Muscle of back (tissue), 11 donors: ENCODE data around the gene BEND7. TPM values are rescaled to one million over a fixed set of nuclear protein-coding genes. Genes with fewer than 3 reads are reported as not detected.
"Not testable (repeated sequence)": the region's sequence is repeated elsewhere in the genome, so short reads cannot be mapped to it uniquely, and the experiment has no call there.

ENCODE experiments used
- DNase-seq, 3 donors: peaks; one replicate each; pipeline versions ENCODE4 v3.0.0 to v3.0.0-alpha.2; 2013
- polyA plus RNA-seq, 10 donors: library from polyadenylated mRNA; unstranded; fragments of 120-200 nt; gene quantifications; one replicate each; pipeline ENCODE4 v1.2.1, GENCODE V29; 2013; ENCODE audit not compliant: insufficient read length in 10 of 10

BEND7 gene
- polyA plus RNA-seq, 10 donors, result 5.6 to 10.6 (median 7.8) TPM

- DNase-seq, result no peak
Observed at GRCh38 chr10:13421382-13421917, 107.4 kb downstream of the BEND7 start.

- no peak for DNase-seq
Observed at GRCh38 chr10:13420532-13421307, 108.1 kb downstream of the BEND7 start.

GRCh38 chr10:13417459-13418126 is 111.2 kb downstream of the BEND7 start:
- DNase-seq, result no peak

GRCh38 chr10:13416760-13417159 is 112.1 kb downstream of the BEND7 start:
- DNase-seq, result no peak

GRCh38 chr10:13414855-13415254 is 114.0 kb downstream of the BEND7 start:
- DNase-seq, result no peak

- no peak for DNase-seq
Observed at GRCh38 chr10:13414137-13414536, 114.7 kb downstream of the BEND7 start.

GRCh38 chr10:13412894-13413293 is 115.9 kb downstream of the BEND7 start:
- no peak for DNase-seq

GRCh38 chr10:13404791-13405190 is 124.0 kb downstream of the BEND7 start:
- DNase-seq, result no peak

GRCh38 chr10:13404305-13404759 is 124.5 kb downstream of the BEND7 start:
- DNase-seq, result no peak

- DNase-seq, result not testable (repeated sequence)
Observed at GRCh38 chr10:13403426-13403825, 125.4 kb downstream of the BEND7 start.

- no peak for DNase-seq
Observed at GRCh38 chr10:13402021-13402420, 126.8 kb downstream of the BEND7 start.

GRCh38 chr10:13401142-13401541 is 127.7 kb downstream of the BEND7 start:
- no peak for DNase-seq

- DNase-seq, result no peak
Observed at GRCh38 chr10:13400196-13400965, 128.4 kb downstream of the BEND7 start.

GRCh38 chr10:13399752-13400151 is 129.1 kb downstream of the BEND7 start:
- no peak for DNase-seq

GRCh38 chr10:13399236-13399635 is 129.6 kb downstream of the BEND7 start:
- DNase-seq, result no peak

GRCh38 chr10:13397052-13397451 is 131.8 kb downstream of the BEND7 start:
- DNase-seq, result no peak

- no peak for DNase-seq
Observed at GRCh38 chr10:13396369-13396768, 132.4 kb downstream of the BEND7 start.

- no peak for DNase-seq
Observed at GRCh38 chr10:13395540-13395939, 133.3 kb downstream of the BEND7 start.

- DNase-seq, result no peak
Observed at GRCh38 chr10:13393640-13394039, 135.2 kb downstream of the BEND7 start.

GRCh38 chr10:13392701-13393100 is 136.1 kb downstream of the BEND7 start:
- no peak for DNase-seq
